B cell (primary cell): ENCODE measurements around the gene SRSF6. TPM values are rescaled to one million over a fixed set of nuclear protein-coding genes. Genes with fewer than 3 reads are reported as not detected.

Experiments used
- ATAC-seq: fragments of 200-7000 bp; cut with Tn5 transposase; one replicate; pipeline ENCODE4 v1.10.0; 2021; ENCODE audit warnings: low read depth, mild to moderate bottlenecking, moderate number of reproducible peaks, moderate library complexity
- CTCF ChIA-PET: fragments of 350-600 bp; sonication (Branson Sonifier 250); formaldehyde crosslinking; loops from one replicate; lab custom pipeline; 2021; ENCODE audit warnings: antibody characterized with exemption, inconsistent platforms; lab: Charles Lee
- POLR2A ChIA-PET: fragments of 350-600 bp; sonication (Branson Sonifier 250); formaldehyde crosslinking; loops from one replicate; lab custom pipeline; 2021; ENCODE audit warnings: antibody characterized with exemption; lab: Charles Lee
- DNase-seq: peaks from one replicate; pipeline ENCODE4 v3.0.0; 2013
- H2AFZ ChIP-seq: 2 replicates; pipeline ENCODE4 v1.6.1; 2012; ENCODE audit warnings: mild to moderate bottlenecking, low read depth, low read length; ENCODE audit not compliant: insufficient read depth, poor library complexity, severe bottlenecking
- H3K27ac ChIP-seq, 2 donors: 1 replicate in 1 of 2; 2 replicates in 1 of 2; pipeline ENCODE4 v1.5.1; 2012 to 2013; ENCODE audit warnings: low read length in 2 of 2, mild to moderate bottlenecking in 2 of 2, moderate library complexity in 1 of 2
- H3K27me3 ChIP-seq, 4 experiments: fragments of 200-600 bp in 1 of 4; sonication (generic) in 1 of 4; replicated peaks in 1 of 4; 1 replicate in 2 of 4; 2 replicates in 2 of 4; pipeline versions ENCODE4 v1.6.1 to v1.7.0; 2013 to 2016; ENCODE audit warnings: low read length in 3 of 4, mild to moderate bottlenecking in 2 of 4, mixed read lengths in 1 of 4, moderate library complexity in 1 of 4; ENCODE audit not compliant: insufficient read depth in 4 of 4, control insufficient read depth in 3 of 4; ENCODE audit errors: control extremely low read depth in 1 of 4
- H3K36me3 ChIP-seq, 2 experiments: replicated peaks in 1 of 2; 1 replicate in 1 of 2; 2 replicates in 1 of 2; pipeline versions ENCODE4 v1.6.1 to v1.7.1; 2013; ENCODE audit warnings: low read length in 1 of 2; ENCODE audit not compliant: insufficient read depth in 2 of 2, control insufficient read depth in 1 of 2; ENCODE audit errors: control extremely low read depth in 1 of 2, extremely low read depth in 1 of 2
- H3K4me1 ChIP-seq, 2 donors: fragments of 200-600 bp in 1 of 2; sonication (generic) in 1 of 2; 1 replicate in 1 of 2; 2 replicates in 1 of 2; pipeline versions ENCODE4 v1.5.1 to v1.6.1; 2013 to 2017; ENCODE audit warnings: low read length in 2 of 2; ENCODE audit not compliant: control insufficient read depth in 2 of 2, insufficient read depth in 2 of 2
- H3K4me2 ChIP-seq: replicated peaks from 2 replicates; pipeline ENCODE3; 2012; ENCODE audit warnings: mild to moderate bottlenecking, low read depth, low read length; ENCODE audit not compliant: poor library complexity, severe bottlenecking
- H3K4me3 ChIP-seq, 5 experiments: fragments of 200-600 bp in 1 of 5; sonication (generic) in 1 of 5; 1 replicate in 3 of 5; 2 replicates in 2 of 5; pipeline versions ENCODE4 v1.5.1 to v1.7.0; 2011 to 2016; ENCODE audit warnings: low read length in 4 of 5, mild to moderate bottlenecking in 4 of 5, low read depth in 2 of 5, control low read depth in 1 of 5, moderate library complexity in 1 of 5; ENCODE audit not compliant: insufficient read depth in 1 of 5; ENCODE audit errors: control extremely low read depth in 1 of 5, extremely low read depth in 1 of 5
- H3K79me2 ChIP-seq: fragments of 200-600 bp; sonication (generic); one replicate; pipeline ENCODE4 v1.6.0; 2016; ENCODE audit warnings: low read length; ENCODE audit not compliant: control insufficient read depth, insufficient read depth
- H3K9ac ChIP-seq: fragments of 200-600 bp; sonication (generic); 2 replicates; pipeline ENCODE4 v1.6.1; 2017; ENCODE audit warnings: mild to moderate bottlenecking, low read length, moderate library complexity
- H3K9me3 ChIP-seq, 3 donors: one replicate each; pipeline versions ENCODE4 v1.6.1 to v1.7.1; 2013; ENCODE audit warnings: low read length in 2 of 3; ENCODE audit not compliant: control insufficient read depth in 2 of 3, insufficient read depth in 1 of 3; ENCODE audit errors: control extremely low read depth in 1 of 3
- H4K20me1 ChIP-seq: 2 replicates; pipeline ENCODE4 v1.6.0; 2012; ENCODE audit warnings: mild to moderate bottlenecking, low read length; ENCODE audit not compliant: insufficient read depth, control insufficient read depth, poor library complexity, severe bottlenecking
- H3K27ac Mint-ChIP-seq: one replicate; pipeline ENCODE4 v1.8.0; 2021; ENCODE audit warnings: mixed read lengths
- H3K27me3 Mint-ChIP-seq: one replicate; pipeline ENCODE4 v1.8.0; 2021; ENCODE audit warnings: mixed read lengths
- H3K4me1 Mint-ChIP-seq: one replicate; pipeline ENCODE4 v1.8.0; 2021; ENCODE audit warnings: mixed read lengths
- H3K4me3 Mint-ChIP-seq: one replicate; pipeline ENCODE4 v1.8.0; 2021; ENCODE audit warnings: mixed read lengths
- H3K9me3 Mint-ChIP-seq: one replicate; pipeline ENCODE4 v1.8.0; 2022; ENCODE audit warnings: mixed read lengths; ENCODE audit not compliant: insufficient read depth
- CTCF ChIP-seq: fragments of 200-600 bp; IDR thresholded peaks from one replicate; pipeline ENCODE4 v1.8.0; 2022; ENCODE audit warnings: antibody characterized with exemption, mild to moderate bottlenecking
- EZH2 ChIP-seq: IDR thresholded peaks from 2 replicates; pipeline ENCODE4 v1.6.1; 2012; ENCODE audit warnings: borderline replicate concordance, low read depth, mild to moderate bottlenecking, moderate library complexity, low read length; ENCODE audit not compliant: insufficient read depth, poor library complexity, severe bottlenecking
- WGBS: methylation state at CpG from one replicate; pipeline ENCODE4 v1.1.5; 2013; ENCODE audit warnings: missing lambda C conversion rate; ENCODE audit not compliant: insufficient coverage; 5-methylcytosine and 5-hydroxymethylcytosine counted together
- intact Hi-C: fragments of 100-400 bp; cut with micrococcal nuclease; formaldehyde crosslinking; loops from one replicate; pipeline ENCODE4 v1.10.0; 2022
- polyA plus RNA-seq: library from polyadenylated mRNA; depleted of rRNA; stranded (reverse); fragments of >200 nt; gene quantifications from 2 replicates; pipeline ENCODE4 v1.2.3, GENCODE V29; 2012
- total RNA-seq, 2 donors: library from RNA; stranded (reverse); fragments of 120-200 nt in 1 of 2; gene quantifications; 1 replicate in 1 of 2; 2 replicates in 1 of 2; pipeline versions ENCODE4 v1.2.3 to v1.2.4, GENCODE V29; 2013 to 2022

SRSF6 gene
- total and polyA plus RNA-seq, 2 donors (not counting 1 experiment from before 2014, with no cell fraction given), result 201 to 296 TPM

GRCh38 chr20:43442282-43442880 is 15.3 kb upstream of the SRSF6 start:
- POLR2A ChIA-PET, result no interaction called here
- H3K79me2 ChIP-seq, result no peaks in the 10 kb centered on the region
- ATAC-seq (no peak), DNase-seq (no peak)
- no peak overlapping the region for H3K9ac ChIP-seq
- H3K27me3 ChIP-seq, result peaks cover 0 to 8% (median 0%) of the 10 kb centered on the region in 4 experiments
- CTCF ChIA-PET, result interaction anchor here (0.9 to 1.3 kb wide), 2 partner anchors 8 to 251 kb away, joined by 3 read pairs; no protein-coding TSS in a partner anchor
- H3K27ac Mint-ChIP-seq, result no peak overlapping the region
- no peaks in the 10 kb centered on the region for H3K36me3 ChIP-seq
- peaks cover 23% of the 10 kb centered on the region for H3K27me3 Mint-ChIP-seq
- H2AFZ ChIP-seq, result no peak overlapping the region
- no peaks in the 10 kb centered on the region for H4K20me1 ChIP-seq
- no peak overlapping the region for H3K4me3 Mint-ChIP-seq
- intact Hi-C loops, result no loop called here
- no peak overlapping the region for H3K4me2 ChIP-seq
- TF ChIP-seq EZH2, result no peak
- no peak for TF ChIP-seq CTCF
- no peak overlapping the region for H3K4me3 ChIP-seq
- no peak overlapping the region for H3K27ac ChIP-seq
- WGBS, result 87% methylated on average over 5 of the region's 5 CpGs
- peaks cover 4 to 17% of the 10 kb centered on the region in 2 donors for H3K4me1 ChIP-seq
- H3K9me3 ChIP-seq, result peaks cover 0 to 7% (median 0%) of the 10 kb centered on the region in 3 donors
- no peaks in the 10 kb centered on the region for H3K9me3 Mint-ChIP-seq
- H3K4me1 Mint-ChIP-seq, result peaks cover 18% of the 10 kb centered on the region

DNA sequence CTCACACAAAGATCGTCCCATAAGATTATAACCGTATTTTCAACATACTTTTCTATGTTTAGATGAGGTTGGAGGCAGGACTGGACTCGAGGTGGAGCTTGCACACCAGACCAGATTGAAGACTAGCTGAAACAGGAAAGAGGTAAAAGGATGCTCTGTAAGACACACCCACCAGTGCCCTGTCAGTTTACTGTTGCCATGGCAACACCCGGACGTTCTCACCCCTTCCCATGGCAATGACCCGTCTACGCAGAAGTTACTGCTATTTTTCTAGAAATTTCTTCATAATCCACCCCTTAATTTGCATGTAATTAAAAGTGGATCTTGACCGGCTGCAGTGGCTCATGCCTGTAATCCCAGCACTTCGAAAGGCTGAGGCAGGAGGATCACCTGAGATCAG is 13.6 kb upstream of the SRSF6 start:
- Histone ChIP-seq H3K9me3 (peaks cover 0 to 7% (median 0%) of the 10 kb centered on the region in 3 donors), H3K27ac (no peak overlapping the region), H2AFZ (no peak overlapping the region), H3K27me3 (peaks cover 0 to 9% (median 0%) of the 10 kb centered on the region in 4 experiments), H3K4me1 (peaks cover 3 to 5% of the 10 kb centered on the region in 2 donors), H3K4me3 (no peak overlapping the region), H3K4me2 (no peak overlapping the region), H3K79me2 (no peaks in the 10 kb centered on the region), H4K20me1 (no peaks in the 10 kb centered on the region), H3K36me3 (no peaks in the 10 kb centered on the region), H3K9ac (no peak overlapping the region)
- Mint-ChIP-seq H3K4me3 (no peak overlapping the region), H3K4me1 (peaks cover 12% of the 10 kb centered on the region), H3K9me3 (no peaks in the 10 kb centered on the region), H3K27ac (no peak overlapping the region), H3K27me3 (peaks cover 31% of the 10 kb centered on the region)
- no peak for TF ChIP-seq CTCF
- TF ChIP-seq EZH2, result no peak
- ChIA-PET POLR2A (no interaction called here), CTCF (interaction anchor here (1.5 kb wide), 1 partner anchor 94 kb away, joined by 4 read pairs; no protein-coding TSS in a partner anchor)
- ATAC-seq (no peak), DNase-seq (no peak)
- intact Hi-C loops, result no loop called here
- WGBS, result 80% methylated on average over 7 of the region's 9 CpGs
